Adrenal gland (tissue), 19 donors: ENCODE data around the gene GZMB. TPM values are rescaled to one million over a fixed set of nuclear protein-coding genes. Genes with fewer than 3 reads are reported as not detected.
A peak's percentile ranks its signal among the peaks of the same experiment; 100 is the strongest.

ENCODE experiments used
- DNase-seq, 7 donors: peaks; one replicate each; pipeline ENCODE4 v3.0.0-alpha.2; 2019 to 2020
- H3K27ac ChIP-seq, 5 donors: fragments of 200-600 bp; sonication (generic) in 4 of 5; 1 replicate in 3 of 5; 2 replicates in 2 of 5; pipeline versions ENCODE4 v1.5.1 to v1.8.0; 2016 to 2020; ENCODE audit warnings: mild to moderate bottlenecking in 1 of 5
- H3K27me3 ChIP-seq: fragments of 200-600 bp; 2 replicates; pipeline ENCODE4 v1.8.0; 2021
- H3K36me3 ChIP-seq, 2 donors: fragments of 200-600 bp; replicated peaks in 1 of 2; 1 replicate in 1 of 2; 2 replicates in 1 of 2; pipeline versions ENCODE4 v1.5.1 to v1.8.0; 2018 to 2022
- H3K4me1 ChIP-seq, 2 donors: fragments of 200-600 bp; replicated peaks in 1 of 2; 1 replicate in 1 of 2; 2 replicates in 1 of 2; pipeline versions ENCODE4 v1.5.1 to v1.8.0; 2018 to 2021
- H3K4me3 ChIP-seq, 4 donors: fragments of 200-600 bp; sonication (generic) in 3 of 4; one replicate each; pipeline ENCODE4 v1.5.1; 2016 to 2018
- H3K9me3 ChIP-seq, 3 donors: fragments of 200-600 bp; sonication (generic) in 1 of 3; replicated peaks in 1 of 3; 1 replicate in 2 of 3; 2 replicates in 1 of 3; pipeline versions ENCODE4 v1.5.1 to v1.8.0; 2016 to 2021
- POLR2A ChIP-seq, 2 donors: fragments of 450-650 bp; IDR thresholded peaks; one replicate each; pipeline ENCODE4 v1.6.1; 2017; ENCODE audit warnings: antibody characterized with exemption in 2 of 2, mild to moderate bottlenecking in 2 of 2, moderate library complexity in 1 of 2
- WGBS, 4 donors: extraction: QIAGEN DNeasy Blood & Tissue Kit in 2 of 4; methylation state at CpG; one replicate each; pipeline versions ENCODE4 v1.1.5 to v1.1.7; 2013 to 2017; 5-methylcytosine and 5-hydroxymethylcytosine counted together
- intact Hi-C, 2 donors: fragments of 100-400 bp; cut with DNase I; formaldehyde crosslinking; loops; one replicate each; pipeline versions ENCODE4 v1.14.1 to v1.15.0; 2022 to 2023
- long read RNA-seq, 10 donors: library from polyadenylated mRNA in 3 of 10; unstranded in 2 of 10; stranded (forward) in 1 of 10; transcript quantifications; one replicate each; pipeline ENCODE4 v2.0.0 and lab custom pipeline, GENCODE V29; 2021 to 2026
- polyA plus RNA-seq, 3 donors: library from polyadenylated mRNA; stranded (reverse); fragments of 200-250 nt in 2 of 3; fragments of 350-450 nt in 1 of 3; fragmentation: Illumina TruSeq in 1 of 3; extraction: RNeasy Lipid Tissue Mini Kit (QIAGEN cat#74804) in 1 of 3; gene quantifications; one replicate each; pipeline ENCODE4 v1.2.3, GENCODE V29; 2013 to 2014
- total RNA-seq, 9 donors: library from RNA; depleted of rRNA in 4 of 9; stranded (reverse); fragments of >200 nt in 4 of 9; fragments of 120-200 nt in 1 of 9; fragmentation: NEBNext Ultra II Directional in 1 of 9; extraction: Animal tissue kit (Norgen Biotek cat#: 25700) in 1 of 9; gene quantifications; one replicate each; pipeline versions ENCODE4 v1.1.0 to v1.2.4, GENCODE V29; 2013 to 2023
- TF ChIP-seq, protein P1 (sequence below), 6 experiments: fragments of 450-650 bp in 4 of 6; fragments of 200-600 bp in 2 of 6; sonication (generic) in 1 of 6; IDR thresholded peaks; 1 replicate in 5 of 6; 2 replicates in 1 of 6; pipeline versions ENCODE4 v1.5.1 to v1.8.0; 2016 to 2021; ENCODE audit warnings: antibody characterized with exemption in 6 of 6, mild to moderate bottlenecking in 2 of 6, moderate library complexity in 1 of 6
- donor health status: healthy with polysubstance abuse.
- donor health status: Bipolar disorder and iron deficiency.
- donor health status: DM: yes; HTN: yes; CAD: no.
- donor health status: DM: no; HTN: no; CAD: no.
- donor health status: DM: no; HTN: no; CAD: no.
- donor health status: DM: yes; HTN: yes; CAD: no.

Gene GZMB, protein sequence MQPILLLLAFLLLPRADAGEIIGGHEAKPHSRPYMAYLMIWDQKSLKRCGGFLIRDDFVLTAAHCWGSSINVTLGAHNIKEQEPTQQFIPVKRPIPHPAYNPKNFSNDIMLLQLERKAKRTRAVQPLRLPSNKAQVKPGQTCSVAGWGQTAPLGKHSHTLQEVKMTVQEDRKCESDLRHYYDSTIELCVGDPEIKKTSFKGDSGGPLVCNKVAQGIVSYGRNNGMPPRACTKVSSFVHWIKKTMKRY
- total RNA-seq (1 to 10 TPM in 4 of 9 donors, under 1 TPM in 3, not detected in 2; 0.39 to 2.9 (median 1.1) TPM), polyA plus RNA-seq (1 to 10 TPM; 1.2 to 5.6 (median 2.1) TPM)
- long read RNA-seq, donor 1: 0 reads
- long read RNA-seq, donor 2: 0 reads
- long read RNA-seq, donor 3: 0 reads
- long read RNA-seq, donor 4: 0 reads
- long read RNA-seq, donor 5, partial matches to known transcripts: 0 of 2 reads
- long read RNA-seq, donor 5, other reads (novel, unspliced or antisense): 1 of 2 reads
- long read RNA-seq, donor 6: 0 reads
- long read RNA-seq, donor 7: 0 reads
- long read RNA-seq, donor 8: 0 reads
- long read RNA-seq, donor 9, partial matches to known transcripts: 0 of 1 reads
- long read RNA-seq, donor 9, other reads (novel, unspliced or antisense): 0 of 1 reads
- long read RNA-seq, donor 10: 0 reads

DNA sequence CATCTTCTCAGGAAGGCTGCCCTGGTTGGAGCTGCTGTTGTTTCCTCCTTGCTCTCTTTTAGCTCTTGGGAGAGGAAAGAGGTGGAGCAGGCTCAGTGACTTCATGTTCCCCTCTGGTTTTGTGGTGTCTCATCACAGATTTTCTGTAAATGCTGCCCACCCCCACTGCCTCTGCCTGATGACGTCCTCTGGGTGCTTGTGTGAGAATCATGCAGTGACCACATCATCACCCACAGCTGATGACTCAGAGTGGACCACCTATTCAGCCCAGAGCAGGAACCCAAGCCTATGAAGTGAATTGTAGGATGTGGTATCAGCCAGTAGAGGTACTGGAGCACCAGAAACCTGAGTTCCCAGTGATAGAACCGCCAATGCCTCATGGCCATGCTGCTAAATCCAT, at the start of gene GZMB:
Gene GZMB (minus strand): TSS at position 33 of the 400 bp plus-strand sequence. CDS start 30 bp downstream, at position 3.
- TF ChIP-seq, protein P1, sequence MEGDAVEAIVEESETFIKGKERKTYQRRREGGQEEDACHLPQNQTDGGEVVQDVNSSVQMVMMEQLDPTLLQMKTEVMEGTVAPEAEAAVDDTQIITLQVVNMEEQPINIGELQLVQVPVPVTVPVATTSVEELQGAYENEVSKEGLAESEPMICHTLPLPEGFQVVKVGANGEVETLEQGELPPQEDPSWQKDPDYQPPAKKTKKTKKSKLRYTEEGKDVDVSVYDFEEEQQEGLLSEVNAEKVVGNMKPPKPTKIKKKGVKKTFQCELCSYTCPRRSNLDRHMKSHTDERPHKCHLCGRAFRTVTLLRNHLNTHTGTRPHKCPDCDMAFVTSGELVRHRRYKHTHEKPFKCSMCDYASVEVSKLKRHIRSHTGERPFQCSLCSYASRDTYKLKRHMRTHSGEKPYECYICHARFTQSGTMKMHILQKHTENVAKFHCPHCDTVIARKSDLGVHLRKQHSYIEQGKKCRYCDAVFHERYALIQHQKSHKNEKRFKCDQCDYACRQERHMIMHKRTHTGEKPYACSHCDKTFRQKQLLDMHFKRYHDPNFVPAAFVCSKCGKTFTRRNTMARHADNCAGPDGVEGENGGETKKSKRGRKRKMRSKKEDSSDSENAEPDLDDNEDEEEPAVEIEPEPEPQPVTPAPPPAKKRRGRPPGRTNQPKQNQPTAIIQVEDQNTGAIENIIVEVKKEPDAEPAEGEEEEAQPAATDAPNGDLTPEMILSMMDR (IDR thresholded peaks at IDR 0.05): no peak
- TF ChIP-seq POLR2A (IDR thresholded peaks at IDR 0.05): no peak
- H3K36me3 ChIP-seq: no peaks in the 10 kb centered on the region
- WGBS, 4 donors: 38 to 55% (median 46%) methylated on average over 1 to 2 of the region's 2 CpGs
- intact Hi-C loops: no loop called here
- no peak within 1 kb of the TSS for H3K27ac ChIP-seq
- no peaks in the 10 kb centered on the region for H3K9me3 ChIP-seq
- no peaks in the 10 kb centered on the region for H3K27me3 ChIP-seq
- no peaks in the 10 kb centered on the region for H3K4me1 ChIP-seq
- peak in 1 of 7 donors; percentile 9 for DNase-seq
- no peak within 1 kb of the TSS for H3K4me3 ChIP-seq

DNA sequence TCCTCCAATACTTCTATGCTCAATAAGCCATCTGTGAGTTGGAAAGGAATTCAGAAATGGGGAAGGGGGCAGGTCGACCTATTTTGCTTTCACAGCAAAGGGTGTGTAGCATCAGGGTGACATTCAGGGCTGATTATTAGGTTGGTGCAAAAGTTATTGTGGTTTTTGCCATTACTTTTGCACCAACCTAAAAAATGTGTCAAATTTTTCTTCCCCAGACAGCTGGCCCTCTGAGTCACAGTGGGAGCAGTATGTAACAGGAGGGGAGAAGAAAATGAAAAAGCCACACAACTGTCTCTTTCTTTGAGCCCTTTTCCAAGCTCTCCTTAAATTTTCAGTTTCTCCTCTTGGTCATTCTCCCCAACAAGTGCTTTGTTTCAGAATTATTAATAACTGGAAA, 47.1 kb upstream of the GZMB start:
- intact Hi-C loops: no loop called here
- TF ChIP-seq POLR2A (IDR thresholded peaks at IDR 0.05): no peak
- TF ChIP-seq, protein P1 (IDR thresholded peaks at IDR 0.05): no peak
- H3K36me3 ChIP-seq: no peaks in the 10 kb centered on the region
- H3K9me3 ChIP-seq: no peaks in the 10 kb centered on the region
- 35 to 47% (median 43%) methylated on average over 1 of the region's 1 CpG for WGBS, 4 donors
- H3K27ac ChIP-seq: no peak overlapping the region
- no peaks in the 10 kb centered on the region for H3K27me3 ChIP-seq
- DNase-seq: no peak
- H3K4me3 ChIP-seq: no peak overlapping the region
- no peaks in the 10 kb centered on the region for H3K4me1 ChIP-seq

DNA sequence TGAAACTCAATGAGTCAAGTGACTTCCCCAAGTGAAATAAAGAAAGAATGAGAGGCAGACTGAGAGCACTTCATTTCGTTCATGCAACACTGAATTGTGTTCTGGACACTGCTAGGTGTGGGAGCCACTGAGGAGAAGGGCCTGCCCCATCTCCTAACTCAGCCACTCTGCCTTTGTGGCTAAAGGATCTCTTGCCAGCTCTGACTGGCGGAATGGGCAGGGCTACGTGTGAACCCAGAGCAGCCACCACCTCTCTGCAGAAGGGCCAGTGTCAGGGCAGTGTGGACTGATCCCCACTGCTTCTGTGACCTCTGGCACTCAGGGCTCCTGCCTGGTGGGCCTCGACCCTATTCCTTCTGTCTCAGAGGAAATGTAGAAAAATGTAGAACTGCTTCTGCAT, 46.5 kb upstream of the GZMB start:
- Histone ChIP-seq H3K27me3 (no peaks in the 10 kb centered on the region), H3K27ac (no peak overlapping the region), H3K9me3 (no peaks in the 10 kb centered on the region), H3K4me1 (no peaks in the 10 kb centered on the region), H3K4me3 (no peak overlapping the region), H3K36me3 (no peaks in the 10 kb centered on the region)
- TF ChIP-seq, protein P1 (IDR thresholded peaks at IDR 0.05): no peak
- TF ChIP-seq POLR2A (IDR thresholded peaks at IDR 0.05): no peak
- DNase-seq: no peak
- intact Hi-C loops: no loop called here
- WGBS, 4 donors: 60 to 68% (median 65%) methylated on average over 4 of the region's 4 CpGs

DNA sequence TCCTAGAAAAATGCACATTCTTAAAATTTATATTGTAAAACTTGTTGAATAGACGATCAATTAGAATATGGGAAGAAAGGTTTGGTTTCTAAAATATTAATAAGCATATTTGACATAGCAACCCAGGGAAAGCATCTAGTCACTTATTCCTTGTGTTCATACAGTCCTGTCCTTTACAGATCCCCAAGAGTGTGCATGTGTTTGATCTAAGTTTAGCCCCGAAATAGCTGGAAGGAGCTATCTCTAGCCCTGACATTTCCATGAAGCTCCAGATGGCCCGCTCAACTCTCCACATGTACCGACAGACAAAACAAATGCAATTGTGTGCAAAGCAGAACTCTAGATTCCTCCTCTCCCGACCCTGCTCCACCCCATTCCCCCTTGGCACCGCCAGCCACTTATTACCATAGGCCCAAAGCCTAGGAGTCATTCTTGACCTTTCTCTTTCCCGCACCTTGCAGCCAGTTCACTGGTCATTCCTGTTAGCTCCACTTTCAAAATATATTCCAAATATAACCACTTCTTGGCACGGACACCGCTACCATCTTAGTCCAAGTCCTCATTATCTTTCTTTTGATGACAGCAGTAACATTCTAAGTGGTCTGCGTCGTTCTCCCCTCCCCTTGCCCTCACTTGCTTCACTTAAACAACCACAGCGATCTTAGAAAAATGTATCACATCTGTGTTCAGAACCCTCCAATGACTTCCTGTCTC, 45.4 kb upstream of the GZMB start:
- H3K27me3 ChIP-seq: no peaks in the 10 kb centered on the region
- H3K27ac ChIP-seq: no peak overlapping the region
- no peak for DNase-seq
- no peaks in the 10 kb centered on the region for H3K4me1 ChIP-seq
- H3K4me3 ChIP-seq: no peak overlapping the region
- no peaks in the 10 kb centered on the region for H3K9me3 ChIP-seq
- TF ChIP-seq POLR2A (IDR thresholded peaks at IDR 0.05): no peak
- TF ChIP-seq, protein P1 (IDR thresholded peaks at IDR 0.05): no peak
- WGBS, 4 donors: 44 to 56% (median 49%) methylated on average over 12 of the region's 12 CpGs
- intact Hi-C loops: no loop called here
- H3K36me3 ChIP-seq: no peaks in the 10 kb centered on the region
